Spleen (tissue), 7 donors: ENCODE data around the gene THOC6.
"Not testable (repeated sequence)": the region's sequence is repeated elsewhere in the genome, so short reads cannot be mapped to it uniquely, and the experiment has no call there.

Source experiments
- POLR2A ChIP-seq, 3 donors: fragments of 450-650 bp; IDR thresholded peaks; one replicate each; pipeline ENCODE4 v1.5.1; 2017; ENCODE audit warnings: antibody characterized with exemption in 3 of 3, mild to moderate bottlenecking in 1 of 3
- TF ChIP-seq, protein P1 (sequence below), 11 experiments: fragments of 200-600 bp in 7 of 11; fragments of 450-650 bp in 4 of 11; sonication (generic) in 4 of 11; IDR thresholded peaks in 8 of 11; conservative IDR thresholded peaks in 3 of 11; 1 replicate in 7 of 11; 2 replicates in 4 of 11; pipeline versions ENCODE4 v1.4.0 to v1.8.0; 2016 to 2021; ENCODE audit warnings: antibody characterized with exemption in 11 of 11, inconsistent platforms in 4 of 11, mild to moderate bottlenecking in 1 of 11
- donor health status: DM: no; HTN: no; CAD: no; lungs with moderate emphysema.
- donor health status: DM: no; HTN: no; CAD: no.
- donor health status: DM: no; HTN: no; CAD: no.

- TF ChIP-seq, protein P1, sequence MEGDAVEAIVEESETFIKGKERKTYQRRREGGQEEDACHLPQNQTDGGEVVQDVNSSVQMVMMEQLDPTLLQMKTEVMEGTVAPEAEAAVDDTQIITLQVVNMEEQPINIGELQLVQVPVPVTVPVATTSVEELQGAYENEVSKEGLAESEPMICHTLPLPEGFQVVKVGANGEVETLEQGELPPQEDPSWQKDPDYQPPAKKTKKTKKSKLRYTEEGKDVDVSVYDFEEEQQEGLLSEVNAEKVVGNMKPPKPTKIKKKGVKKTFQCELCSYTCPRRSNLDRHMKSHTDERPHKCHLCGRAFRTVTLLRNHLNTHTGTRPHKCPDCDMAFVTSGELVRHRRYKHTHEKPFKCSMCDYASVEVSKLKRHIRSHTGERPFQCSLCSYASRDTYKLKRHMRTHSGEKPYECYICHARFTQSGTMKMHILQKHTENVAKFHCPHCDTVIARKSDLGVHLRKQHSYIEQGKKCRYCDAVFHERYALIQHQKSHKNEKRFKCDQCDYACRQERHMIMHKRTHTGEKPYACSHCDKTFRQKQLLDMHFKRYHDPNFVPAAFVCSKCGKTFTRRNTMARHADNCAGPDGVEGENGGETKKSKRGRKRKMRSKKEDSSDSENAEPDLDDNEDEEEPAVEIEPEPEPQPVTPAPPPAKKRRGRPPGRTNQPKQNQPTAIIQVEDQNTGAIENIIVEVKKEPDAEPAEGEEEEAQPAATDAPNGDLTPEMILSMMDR (IDR thresholded peaks at IDR 0.05 in 8 of 11, conservative IDR thresholded peaks at IDR 0.05 in 3 of 11), result not testable (repeated sequence)
- TF ChIP-seq POLR2A (IDR thresholded peaks at IDR 0.05), result not testable (repeated sequence)
Observed at GRCh38 chr16:3072148-3072547, 48.3 kb downstream of the THOC6 start.
